Kidney (tissue), 14 donors: ENCODE results near the gene CD58. TPM values are rescaled to one million over a fixed set of nuclear protein-coding genes. Genes with fewer than 3 reads are reported as not detected.

Experiments
- DNase-seq, 5 donors: peaks; one replicate each; pipeline ENCODE4 v3.0.0-alpha.2; 2013 to 2020
- FAIRE-seq: peaks from 2 replicates; lab custom pipeline; 2012; peaks lifted over from hg19 to GRCh38; lab: Jason Lieb, UNC
- H3K27ac ChIP-seq, 2 donors: one replicate each; pipeline ENCODE4 v1.7.0; 2013; ENCODE audit warnings: low read depth in 2 of 2, low read length in 2 of 2, inconsistent platforms in 1 of 2
- H3K27me3 ChIP-seq: one replicate; pipeline ENCODE4 v1.7.1; 2013; ENCODE audit warnings: low read length, inconsistent platforms; ENCODE audit not compliant: control insufficient read depth, insufficient read depth
- H3K36me3 ChIP-seq, 3 donors: one replicate each; pipeline versions ENCODE4 v1.7.0 to v1.7.1; 2013; ENCODE audit warnings: low read length in 3 of 3, control low read depth in 1 of 3, inconsistent platforms in 1 of 3; ENCODE audit not compliant: insufficient read depth in 3 of 3, control insufficient read depth in 2 of 3
- H3K4me1 ChIP-seq, 3 donors: one replicate each; pipeline versions ENCODE4 v1.7.0 to v1.7.1; 2013; ENCODE audit warnings: low read length in 3 of 3, inconsistent platforms in 1 of 3, low read depth in 1 of 3; ENCODE audit not compliant: control insufficient read depth in 2 of 3, insufficient read depth in 2 of 3
- H3K4me3 ChIP-seq, 3 donors: one replicate each; pipeline versions ENCODE4 v1.7.0 to v1.8.1; 2013; ENCODE audit warnings: low read length in 3 of 3, control low read depth in 1 of 3, inconsistent platforms in 1 of 3
- H3K9ac ChIP-seq, 3 donors: one replicate each; pipeline versions ENCODE4 v1.7.0 to v1.7.1; 2013; ENCODE audit warnings: low read length in 3 of 3, control low read depth in 1 of 3, inconsistent platforms in 1 of 3
- H3K9me3 ChIP-seq, 3 donors: one replicate each; pipeline versions ENCODE4 v1.7.0 to v1.7.1; 2013; ENCODE audit warnings: low read length in 3 of 3, control low read depth in 1 of 3, inconsistent platforms in 1 of 3; ENCODE audit not compliant: control insufficient read depth in 2 of 3, insufficient read depth in 1 of 3
- intact Hi-C: fragments of 100-400 bp; cut with DNase I; formaldehyde crosslinking; loops from one replicate; pipeline ENCODE4 v1.11.1; 2022
- polyA plus RNA-seq: library from polyadenylated mRNA; stranded (reverse); fragments of 350-450 nt; fragmentation: Illumina TruSeq; extraction: RNeasy Lipid Tissue Mini Kit (QIAGEN cat#74804); gene quantifications from one replicate; pipeline ENCODE4 v1.2.3, GENCODE V29; 2014; ENCODE audit warnings: low read depth, low replicate concordance; ENCODE audit not compliant: insufficient read depth
- total RNA-seq: library from RNA; stranded (reverse); fragmentation: NEBNext Ultra II Directional; extraction: Animal tissue kit (Norgen Biotek cat#: 25700); gene quantifications from one replicate; pipeline ENCODE4 v1.2.1, GENCODE V29; 2021
- TF ChIP-seq, protein P1 (sequence below): IDR thresholded peaks from 3 replicates; pipeline ENCODE4 v1.5.1; 2012; ENCODE audit warnings: mild to moderate bottlenecking, moderate library complexity, borderline replicate concordance; ENCODE audit not compliant: insufficient read depth; ENCODE audit errors: extremely low read depth
- donor health status: control.
- donor health status: control.
- donor health status: control.
- donor health status: control.
- donor health status: control.
- donor health status: DM: yes; HTN: yes; CAD: no.
- donor health status: Normal renal cell carcinoma (clear cell type).

Gene CD58
- total and polyA plus RNA-seq, 2 donors from 2014 or later, result 27.4 to 36.6 TPM

DNA sequence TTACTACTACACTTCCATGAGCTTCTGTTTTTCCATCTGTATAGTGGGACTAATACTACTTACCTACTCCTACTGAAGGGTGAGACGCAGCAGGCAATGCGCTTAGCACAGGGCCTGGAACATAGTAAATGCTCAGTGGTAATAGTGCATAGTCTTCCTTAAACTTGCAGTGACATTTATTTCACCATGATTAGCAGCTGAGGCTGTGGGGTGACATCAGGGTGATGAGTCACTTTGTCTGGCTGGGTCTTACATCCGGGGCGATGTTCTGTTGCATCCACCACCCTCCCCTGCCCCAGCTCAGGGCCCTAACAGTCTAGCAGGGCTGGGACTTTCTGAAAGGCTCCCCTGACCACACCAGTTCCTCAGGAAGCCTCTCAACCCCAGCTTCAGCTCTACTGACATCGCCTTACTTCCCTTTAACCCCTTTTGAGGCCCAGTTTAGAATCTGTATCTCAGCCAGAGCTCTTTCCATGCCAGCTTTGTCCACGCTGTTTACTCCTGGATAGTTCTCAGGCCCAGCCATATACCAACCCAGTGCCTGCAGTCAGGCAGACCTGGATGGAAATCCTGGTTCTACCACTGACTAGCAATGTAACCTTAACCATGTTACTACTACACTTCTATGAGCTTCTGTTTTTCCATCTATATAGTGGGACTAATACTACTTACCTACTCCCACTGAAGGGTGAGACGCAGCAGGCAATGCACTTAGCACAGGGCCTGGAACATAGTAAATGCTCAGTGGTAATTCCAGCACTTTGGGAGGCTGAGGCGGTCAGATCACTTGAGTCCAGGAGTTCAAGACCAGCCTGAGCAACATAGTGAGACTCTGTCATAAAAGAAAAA is 66.3 kb downstream of the CD58 start:
- FAIRE-seq (no peak), DNase-seq (peak in 1 of 5 donors; percentile 84)
- Histone ChIP-seq H3K27me3 (no peaks in the 10 kb centered on the region), H3K9ac (no peak overlapping the region), H3K4me1 (peaks cover 0 to 3% (median 2%) of the 10 kb centered on the region in 3 donors), H3K27ac (no peak overlapping the region), H3K36me3 (no peaks in the 10 kb centered on the region), H3K9me3 (no peaks in the 10 kb centered on the region), H3K4me3 (no peak overlapping the region)
- intact Hi-C loops, result no loop called here
- TF ChIP-seq, protein P1, sequence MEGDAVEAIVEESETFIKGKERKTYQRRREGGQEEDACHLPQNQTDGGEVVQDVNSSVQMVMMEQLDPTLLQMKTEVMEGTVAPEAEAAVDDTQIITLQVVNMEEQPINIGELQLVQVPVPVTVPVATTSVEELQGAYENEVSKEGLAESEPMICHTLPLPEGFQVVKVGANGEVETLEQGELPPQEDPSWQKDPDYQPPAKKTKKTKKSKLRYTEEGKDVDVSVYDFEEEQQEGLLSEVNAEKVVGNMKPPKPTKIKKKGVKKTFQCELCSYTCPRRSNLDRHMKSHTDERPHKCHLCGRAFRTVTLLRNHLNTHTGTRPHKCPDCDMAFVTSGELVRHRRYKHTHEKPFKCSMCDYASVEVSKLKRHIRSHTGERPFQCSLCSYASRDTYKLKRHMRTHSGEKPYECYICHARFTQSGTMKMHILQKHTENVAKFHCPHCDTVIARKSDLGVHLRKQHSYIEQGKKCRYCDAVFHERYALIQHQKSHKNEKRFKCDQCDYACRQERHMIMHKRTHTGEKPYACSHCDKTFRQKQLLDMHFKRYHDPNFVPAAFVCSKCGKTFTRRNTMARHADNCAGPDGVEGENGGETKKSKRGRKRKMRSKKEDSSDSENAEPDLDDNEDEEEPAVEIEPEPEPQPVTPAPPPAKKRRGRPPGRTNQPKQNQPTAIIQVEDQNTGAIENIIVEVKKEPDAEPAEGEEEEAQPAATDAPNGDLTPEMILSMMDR, result no peak

DNA sequence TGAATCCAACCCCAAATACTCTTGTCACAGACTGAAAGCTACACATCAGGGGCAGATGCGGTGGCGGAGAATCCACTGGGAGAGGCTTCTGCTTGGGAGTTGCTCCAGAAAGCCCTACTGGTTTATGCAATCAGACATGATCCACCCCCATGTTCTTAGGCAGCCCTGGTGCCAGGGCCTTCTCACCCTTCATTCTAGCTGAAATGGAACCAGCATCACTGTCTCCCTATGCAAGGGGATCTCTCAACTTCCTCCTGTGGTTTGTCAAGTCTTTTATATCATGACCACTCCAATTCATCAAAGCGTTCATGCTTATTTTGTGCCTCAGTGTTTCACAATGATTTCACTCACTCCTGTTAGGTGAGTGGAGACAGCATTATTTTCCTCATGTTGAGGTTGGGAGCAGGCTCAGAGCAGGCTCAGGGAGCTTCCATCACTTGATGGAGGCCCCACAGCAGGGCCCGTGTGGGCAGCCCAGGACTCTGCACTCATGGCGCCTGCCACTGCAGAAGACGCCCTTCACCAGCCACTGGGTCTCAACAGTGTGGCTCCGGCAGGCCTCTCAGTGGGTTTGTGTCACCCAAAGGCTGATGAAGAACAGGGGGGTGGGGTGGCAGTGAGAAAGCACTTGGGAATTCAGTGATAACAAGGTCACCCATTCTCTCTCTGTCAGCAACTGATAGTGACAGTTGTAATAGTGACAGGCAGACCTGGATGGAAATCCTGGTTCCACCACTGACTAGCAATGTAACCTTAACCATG is 67.1 kb downstream of the CD58 start:
- H3K4me3 ChIP-seq, result no peak overlapping the region
- TF ChIP-seq, protein P1, result no peak
- no peak overlapping the region for H3K9ac ChIP-seq
- intact Hi-C loops, result no loop called here
- H3K27ac ChIP-seq, result peak overlapping the region in 1 of 2 donors; percentile 20
- peak in 1 of 5 donors; percentile 72 for DNase-seq
- FAIRE-seq, result no peak
- no peaks in the 10 kb centered on the region for H3K27me3 ChIP-seq
- H3K36me3 ChIP-seq, result no peaks in the 10 kb centered on the region
- peaks cover 0 to 7% (median 7%) of the 10 kb centered on the region in 3 donors for H3K4me1 ChIP-seq
- no peaks in the 10 kb centered on the region for H3K9me3 ChIP-seq

DNA sequence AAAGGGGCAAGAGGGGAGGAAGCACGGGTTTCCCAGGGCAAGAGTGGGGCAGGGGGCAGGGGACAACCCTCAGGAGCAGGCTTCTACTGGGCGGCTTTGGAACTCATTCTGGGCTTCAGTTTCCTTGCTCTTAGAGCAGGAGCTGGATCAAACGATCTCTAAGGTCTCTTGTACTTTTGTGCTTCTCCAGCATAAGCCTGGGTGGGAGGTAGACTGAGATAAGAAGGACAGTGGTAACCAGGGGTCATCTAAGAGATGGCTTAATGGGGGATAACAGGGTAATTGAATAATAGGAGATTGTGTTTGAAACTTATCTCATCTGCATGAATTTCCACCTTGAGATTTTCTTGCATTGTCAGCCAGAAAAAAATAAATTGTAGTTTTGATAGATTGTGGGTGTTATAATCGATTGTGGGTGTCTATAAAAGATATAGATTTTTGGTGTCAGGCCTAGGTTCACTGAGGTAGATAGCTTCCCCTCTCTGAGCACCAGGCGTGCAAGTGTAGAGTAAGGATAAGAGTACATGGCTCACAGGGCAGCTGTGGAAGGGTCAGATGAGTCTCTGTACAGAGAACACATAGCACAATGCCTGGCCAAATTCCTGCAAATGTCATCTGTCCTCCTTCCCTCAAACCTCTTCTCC is 68.0 kb downstream of the CD58 start:
- no peak for DNase-seq
- intact Hi-C loops, result no loop called here
- Histone ChIP-seq H3K4me1 (peaks cover 0 to 14% (median 7%) of the 10 kb centered on the region in 3 donors), H3K27me3 (no peaks in the 10 kb centered on the region), H3K9ac (no peak overlapping the region), H3K4me3 (no peak overlapping the region), H3K27ac (no peak overlapping the region), H3K9me3 (no peaks in the 10 kb centered on the region), H3K36me3 (no peaks in the 10 kb centered on the region)
- FAIRE-seq, result no peak
- TF ChIP-seq, protein P1, result no peak
